Astrocyte (in vitro differentiated cells and primary cell): ENCODE data around the gene TOP3B. TPM values are rescaled to one million over a fixed set of nuclear protein-coding genes. Genes with fewer than 3 reads are reported as not detected.

Source experiments
- DNase-seq: peaks from one replicate; pipeline ENCODE4 v3.0.0-alpha.2; 2010; ENCODE audit warnings: low read depth
- FAIRE-seq: peaks from 2 replicates; lab custom pipeline; 2011; peaks lifted over from hg19 to GRCh38; lab: Jason Lieb, UNC
- H2AFZ ChIP-seq: 2 replicates; pipeline ENCODE4 v1.6.0; 2012; ENCODE audit warnings: low read depth, low read length, inconsistent platforms
- H3K27ac ChIP-seq: 2 replicates; pipeline ENCODE4 v1.5.1; 2011; ENCODE audit warnings: low read depth, low read length, inconsistent platforms
- H3K27me3 ChIP-seq: 2 replicates; pipeline ENCODE4 v1.6.0; 2011; ENCODE audit warnings: low read length, inconsistent platforms; ENCODE audit not compliant: insufficient read depth
- H3K36me3 ChIP-seq: 2 replicates; pipeline ENCODE4 v1.5.1; 2011; ENCODE audit warnings: low read length, inconsistent platforms; ENCODE audit not compliant: insufficient read depth
- H3K4me1 ChIP-seq: 2 replicates; pipeline ENCODE4 v1.5.1; 2011; ENCODE audit warnings: low read length, inconsistent platforms; ENCODE audit not compliant: insufficient read depth
- H3K4me2 ChIP-seq: 2 replicates; pipeline ENCODE4 v1.6.0; 2012; ENCODE audit warnings: low read length, inconsistent platforms
- H3K4me3 ChIP-seq: 2 replicates; pipeline ENCODE4 v1.5.1; 2011; ENCODE audit warnings: low read depth, mild to moderate bottlenecking, low read length, inconsistent platforms; ENCODE audit not compliant: insufficient read depth
- H3K79me2 ChIP-seq: 2 replicates; pipeline ENCODE4 v1.6.0; 2012; ENCODE audit warnings: mild to moderate bottlenecking, low read length, inconsistent platforms; ENCODE audit not compliant: insufficient read depth
- H3K9ac ChIP-seq: 2 replicates; pipeline ENCODE4 v1.6.0; 2012; ENCODE audit warnings: mild to moderate bottlenecking, low read length, inconsistent platforms
- H3K9me3 ChIP-seq: 2 replicates; pipeline ENCODE4 v1.5.1; 2012; ENCODE audit warnings: low read depth, mild to moderate bottlenecking, low read length, inconsistent platforms; ENCODE audit not compliant: insufficient read depth
- H4K20me1 ChIP-seq: 2 replicates; pipeline ENCODE4 v1.6.0; 2012; ENCODE audit warnings: low read length, inconsistent platforms; ENCODE audit not compliant: insufficient read depth
- H3K27ac Mint-ChIP-seq: one replicate; pipeline ENCODE4 v1.8.0; 2021; ENCODE audit warnings: mild to moderate bottlenecking, mixed read lengths; ENCODE audit not compliant: unreplicated experiment
- H3K27me3 Mint-ChIP-seq: one replicate; pipeline ENCODE4 v1.8.0; 2021; ENCODE audit warnings: low read depth, mixed read lengths; ENCODE audit not compliant: unreplicated experiment
- H3K36me3 Mint-ChIP-seq: one replicate; pipeline ENCODE4 v1.8.0; 2021; ENCODE audit warnings: low read depth, mixed read lengths; ENCODE audit not compliant: unreplicated experiment
- H3K4me1 Mint-ChIP-seq: one replicate; pipeline ENCODE4 v1.8.0; 2021; ENCODE audit warnings: low read depth, mixed read lengths; ENCODE audit not compliant: unreplicated experiment
- H3K4me3 Mint-ChIP-seq: one replicate; pipeline ENCODE4 v1.8.0; 2021; ENCODE audit warnings: mild to moderate bottlenecking, moderate library complexity, mixed read lengths; ENCODE audit not compliant: unreplicated experiment
- H3K9me3 Mint-ChIP-seq: one replicate; pipeline ENCODE4 v1.8.0; 2021; ENCODE audit warnings: mild to moderate bottlenecking, mixed read lengths; ENCODE audit not compliant: unreplicated experiment
- EZH2 ChIP-seq: IDR thresholded peaks from 2 replicates; pipeline ENCODE4 v1.6.1; 2012; ENCODE audit warnings: mild to moderate bottlenecking, low read length, inconsistent platforms; ENCODE audit not compliant: insufficient read depth
- total RNA-seq: library from RNA; stranded (reverse); gene quantifications from 2 replicates; pipeline ENCODE4 v1.2.1, GENCODE V29; 2021
- TF ChIP-seq, protein P1 (sequence below): IDR thresholded peaks from 2 replicates; pipeline ENCODE4 v1.5.1; 2011; ENCODE audit warnings: low read depth, mild to moderate bottlenecking, inconsistent platforms, low read length, moderate library complexity; ENCODE audit not compliant: insufficient read depth

TOP3B gene
- total RNA-seq, 1 donor from 2014 or later: 37.3 TPM

DNA sequence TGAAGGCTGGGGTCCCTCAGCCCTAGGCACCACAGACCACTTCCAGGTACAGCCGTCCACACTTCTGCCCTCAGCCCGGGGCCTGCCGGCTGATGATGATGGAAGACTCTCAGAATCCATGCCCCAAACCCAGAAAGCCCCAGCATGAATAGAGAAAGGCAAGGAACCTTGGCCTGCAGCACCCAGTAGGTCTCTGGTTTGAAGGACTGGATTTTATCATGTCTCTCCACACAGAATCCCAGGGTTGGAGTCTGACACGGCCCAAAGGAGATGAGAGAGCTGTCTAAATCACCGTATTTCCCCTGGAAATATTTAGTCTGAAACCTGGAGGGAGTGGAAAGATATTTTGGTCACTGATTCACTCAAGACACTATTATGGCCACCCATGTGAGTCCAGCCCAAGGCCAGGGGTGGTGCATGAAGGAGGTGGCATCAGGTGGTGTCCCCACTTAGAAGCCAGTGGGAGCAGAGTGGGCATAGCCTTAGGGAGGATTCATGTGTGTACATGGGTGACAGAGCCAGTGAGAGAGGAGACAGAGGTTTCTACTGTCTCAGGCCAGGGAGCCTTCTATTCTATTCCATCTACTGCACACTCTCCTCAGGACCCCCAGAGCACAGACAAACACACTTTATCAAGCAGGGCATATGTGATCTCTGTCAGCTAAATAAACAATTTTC lies 14.0 kb downstream of the TOP3B start:
- Histone ChIP-seq H3K27me3 (no peaks in the 10 kb centered on the region), H4K20me1 (peaks cover 21% of the 10 kb centered on the region), H3K79me2 (no peaks in the 10 kb centered on the region), H3K4me2 (no peak overlapping the region), H3K9ac (no peak overlapping the region), H3K4me1 (no peaks in the 10 kb centered on the region), H2AFZ (no peak overlapping the region), H3K27ac (no peak overlapping the region), H3K36me3 (peaks cover 42% of the 10 kb centered on the region), H3K4me3 (no peak overlapping the region), H3K9me3 (no peaks in the 10 kb centered on the region)
- Mint-ChIP-seq H3K27ac (no peak overlapping the region), H3K36me3 (peaks cover 28% of the 10 kb centered on the region), H3K4me3 (no peak overlapping the region), H3K9me3 (no peaks in the 10 kb centered on the region), H3K4me1 (no peaks in the 10 kb centered on the region), H3K27me3 (no peaks in the 10 kb centered on the region)
- FAIRE-seq: no peak
- DNase-seq: no peak
- TF ChIP-seq, protein P1, sequence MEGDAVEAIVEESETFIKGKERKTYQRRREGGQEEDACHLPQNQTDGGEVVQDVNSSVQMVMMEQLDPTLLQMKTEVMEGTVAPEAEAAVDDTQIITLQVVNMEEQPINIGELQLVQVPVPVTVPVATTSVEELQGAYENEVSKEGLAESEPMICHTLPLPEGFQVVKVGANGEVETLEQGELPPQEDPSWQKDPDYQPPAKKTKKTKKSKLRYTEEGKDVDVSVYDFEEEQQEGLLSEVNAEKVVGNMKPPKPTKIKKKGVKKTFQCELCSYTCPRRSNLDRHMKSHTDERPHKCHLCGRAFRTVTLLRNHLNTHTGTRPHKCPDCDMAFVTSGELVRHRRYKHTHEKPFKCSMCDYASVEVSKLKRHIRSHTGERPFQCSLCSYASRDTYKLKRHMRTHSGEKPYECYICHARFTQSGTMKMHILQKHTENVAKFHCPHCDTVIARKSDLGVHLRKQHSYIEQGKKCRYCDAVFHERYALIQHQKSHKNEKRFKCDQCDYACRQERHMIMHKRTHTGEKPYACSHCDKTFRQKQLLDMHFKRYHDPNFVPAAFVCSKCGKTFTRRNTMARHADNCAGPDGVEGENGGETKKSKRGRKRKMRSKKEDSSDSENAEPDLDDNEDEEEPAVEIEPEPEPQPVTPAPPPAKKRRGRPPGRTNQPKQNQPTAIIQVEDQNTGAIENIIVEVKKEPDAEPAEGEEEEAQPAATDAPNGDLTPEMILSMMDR: no peak
- TF ChIP-seq EZH2: no peak

DNA sequence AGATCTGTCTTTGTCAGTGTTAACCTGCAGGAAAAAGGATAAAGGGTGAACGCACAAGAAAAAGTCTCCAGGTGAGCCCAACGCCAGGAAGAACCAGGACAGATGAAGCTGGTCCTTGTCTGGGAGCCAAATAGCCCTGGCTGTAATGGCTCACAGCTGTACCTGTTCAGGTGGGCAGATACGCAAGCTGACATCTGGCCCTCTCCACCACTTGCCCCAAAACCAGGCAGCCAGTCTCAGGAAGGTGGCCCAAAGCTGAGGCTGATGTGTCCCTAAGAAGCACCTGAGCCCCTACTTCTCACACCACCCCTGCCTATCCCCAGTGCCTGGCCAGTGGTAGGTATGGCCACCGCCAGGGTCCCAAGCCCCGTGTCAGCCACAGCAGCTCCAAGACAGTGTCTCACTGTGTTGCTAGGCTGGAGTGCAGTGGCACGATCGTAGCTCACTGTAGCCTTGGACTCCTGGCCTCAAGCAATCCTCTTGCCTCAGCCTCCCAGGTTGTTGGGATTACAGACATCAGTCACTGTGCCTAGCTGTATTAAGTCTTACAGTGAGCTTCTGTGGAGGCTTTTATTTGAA lies 14.8 kb downstream of the TOP3B start:
- Mint-ChIP-seq H3K27me3 (no peaks in the 10 kb centered on the region), H3K36me3 (peaks cover 29% of the 10 kb centered on the region), H3K27ac (no peak overlapping the region), H3K4me1 (no peaks in the 10 kb centered on the region), H3K4me3 (no peak overlapping the region), H3K9me3 (no peaks in the 10 kb centered on the region)
- Histone ChIP-seq H3K4me1 (no peaks in the 10 kb centered on the region), H3K27ac (no peak overlapping the region), H3K9me3 (no peaks in the 10 kb centered on the region), H3K4me2 (no peak overlapping the region), H3K79me2 (no peaks in the 10 kb centered on the region), H3K4me3 (no peak overlapping the region), H2AFZ (no peak overlapping the region), H3K27me3 (no peaks in the 10 kb centered on the region), H3K36me3 (peaks cover 37% of the 10 kb centered on the region), H4K20me1 (peaks cover 16% of the 10 kb centered on the region), H3K9ac (no peak overlapping the region)
- TF ChIP-seq, protein P1: no peak
- no peak for TF ChIP-seq EZH2
- FAIRE-seq (no peak), DNase-seq (no peak)
